Fibroblast of villous mesenchyme (primary cell): ENCODE data around the gene MAMDC2. TPM values are rescaled to one million over a fixed set of nuclear protein-coding genes. Genes with fewer than 3 reads are reported as not detected.

ENCODE experiments used
- DNase-seq: peaks from one replicate; pipeline ENCODE4 v3.0.0-alpha.2; 2010; ENCODE audit warnings: low read depth
- H3K4me3 ChIP-seq: 2 replicates; pipeline ENCODE4 v1.5.1; 2011; ENCODE audit warnings: low read depth, mild to moderate bottlenecking, low read length
- total RNA-seq: library from RNA; depleted of rRNA; stranded (reverse); fragments of >200 nt; gene quantifications from 2 replicates; pipeline ENCODE4 v1.2.3, GENCODE V29; 2012
- TF ChIP-seq, protein P1 (sequence below): IDR thresholded peaks from 2 replicates; pipeline ENCODE4 v1.5.1; 2012; ENCODE audit warnings: low read depth, mild to moderate bottlenecking, low read length; ENCODE audit not compliant: insufficient read depth

The MAMDC2 gene
- total RNA-seq, 1 donor = 22.9 TPM

DNA sequence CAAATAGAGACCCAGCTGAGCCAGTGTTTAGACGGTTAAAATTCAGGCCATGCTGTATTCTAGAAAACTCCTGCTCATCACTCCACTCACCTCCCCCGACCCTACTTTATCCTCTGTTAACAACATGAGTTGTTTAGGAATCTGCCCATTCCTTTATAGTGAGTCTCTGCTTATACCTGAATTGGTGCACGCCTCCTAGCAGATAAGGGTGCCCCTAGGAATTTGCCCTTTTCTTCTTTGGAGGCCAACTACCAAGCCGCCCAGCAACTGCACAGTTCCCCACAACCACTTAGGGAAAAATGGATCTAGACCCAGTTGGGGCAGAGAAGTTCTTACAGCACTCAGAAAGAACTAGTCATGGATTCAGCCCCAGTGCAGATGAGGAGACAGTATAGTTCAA, 102.3 kb downstream of the MAMDC2 start:
- no peak for DNase-seq
- TF ChIP-seq, protein P1, sequence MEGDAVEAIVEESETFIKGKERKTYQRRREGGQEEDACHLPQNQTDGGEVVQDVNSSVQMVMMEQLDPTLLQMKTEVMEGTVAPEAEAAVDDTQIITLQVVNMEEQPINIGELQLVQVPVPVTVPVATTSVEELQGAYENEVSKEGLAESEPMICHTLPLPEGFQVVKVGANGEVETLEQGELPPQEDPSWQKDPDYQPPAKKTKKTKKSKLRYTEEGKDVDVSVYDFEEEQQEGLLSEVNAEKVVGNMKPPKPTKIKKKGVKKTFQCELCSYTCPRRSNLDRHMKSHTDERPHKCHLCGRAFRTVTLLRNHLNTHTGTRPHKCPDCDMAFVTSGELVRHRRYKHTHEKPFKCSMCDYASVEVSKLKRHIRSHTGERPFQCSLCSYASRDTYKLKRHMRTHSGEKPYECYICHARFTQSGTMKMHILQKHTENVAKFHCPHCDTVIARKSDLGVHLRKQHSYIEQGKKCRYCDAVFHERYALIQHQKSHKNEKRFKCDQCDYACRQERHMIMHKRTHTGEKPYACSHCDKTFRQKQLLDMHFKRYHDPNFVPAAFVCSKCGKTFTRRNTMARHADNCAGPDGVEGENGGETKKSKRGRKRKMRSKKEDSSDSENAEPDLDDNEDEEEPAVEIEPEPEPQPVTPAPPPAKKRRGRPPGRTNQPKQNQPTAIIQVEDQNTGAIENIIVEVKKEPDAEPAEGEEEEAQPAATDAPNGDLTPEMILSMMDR = no peak
- H3K4me3 ChIP-seq = no peak overlapping the region

DNA sequence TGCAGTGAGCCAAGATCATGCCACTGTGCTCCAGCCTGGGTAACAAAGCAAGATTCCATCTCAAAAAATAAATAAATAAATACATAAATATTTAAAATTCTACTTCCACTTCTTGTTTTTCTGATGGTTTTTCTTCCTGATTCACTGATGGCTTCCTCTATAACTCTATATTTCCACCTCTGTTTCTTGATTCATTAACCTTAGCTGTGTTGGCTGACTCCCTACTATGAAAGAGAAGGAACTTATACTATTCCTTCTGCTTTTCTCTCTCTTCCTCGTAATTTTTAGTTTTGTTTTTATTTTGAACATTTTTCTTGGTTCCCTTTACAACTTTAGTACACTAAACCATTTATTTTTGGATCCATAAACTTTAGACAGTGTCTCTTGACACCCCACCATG, 103.5 kb downstream of the MAMDC2 start:
- TF ChIP-seq, protein P1 = no peak
- no peak for DNase-seq

DNA sequence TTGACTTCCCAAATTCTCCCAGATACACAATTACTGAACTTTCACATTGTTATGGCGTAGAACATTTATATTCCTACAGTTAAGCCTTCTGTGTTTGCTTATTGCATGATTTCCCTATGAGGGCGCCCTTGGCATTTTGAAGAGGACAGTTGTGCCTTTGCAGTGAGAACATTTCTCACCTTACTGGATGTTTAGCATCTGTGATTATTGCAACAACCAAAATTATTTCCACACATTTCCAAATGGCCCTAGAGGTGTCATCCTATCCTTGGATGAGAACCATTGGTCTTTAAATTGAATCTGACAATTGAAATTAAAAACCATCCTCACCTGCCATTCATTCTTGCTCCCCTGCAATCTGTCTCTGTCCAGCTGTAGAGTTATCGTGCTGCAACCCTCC, 104.0 kb downstream of the MAMDC2 start:
- H3K4me3 ChIP-seq = no peak overlapping the region
- TF ChIP-seq, protein P1 = no peak
- no peak for DNase-seq

More for the DNA sequence above, 103.5 kb downstream of the MAMDC2 start:
- H3K4me3 ChIP-seq = no peak overlapping the region

DNA sequence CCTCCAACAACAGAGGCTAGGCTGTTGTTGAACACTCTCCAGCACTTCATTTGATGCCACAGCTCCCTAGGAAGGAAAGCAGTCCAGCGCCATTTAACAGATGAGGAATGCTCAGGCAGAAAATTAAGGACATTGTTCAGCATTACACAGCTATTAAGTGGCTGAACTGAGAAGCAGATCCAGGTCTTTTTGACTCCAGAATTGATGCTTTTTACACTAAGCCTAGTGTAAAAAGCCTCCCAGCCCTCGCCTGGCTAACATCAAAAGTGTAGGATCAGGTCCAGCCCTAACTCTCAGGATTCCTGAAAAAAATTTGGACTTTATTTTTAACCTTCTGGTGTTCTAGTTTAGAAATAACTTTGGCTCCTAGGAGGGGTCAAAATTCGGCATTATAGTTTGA, 108.7 kb downstream of the MAMDC2 start:
- TF ChIP-seq, protein P1 = no peak
- no peak for DNase-seq
- no peak overlapping the region for H3K4me3 ChIP-seq

DNA sequence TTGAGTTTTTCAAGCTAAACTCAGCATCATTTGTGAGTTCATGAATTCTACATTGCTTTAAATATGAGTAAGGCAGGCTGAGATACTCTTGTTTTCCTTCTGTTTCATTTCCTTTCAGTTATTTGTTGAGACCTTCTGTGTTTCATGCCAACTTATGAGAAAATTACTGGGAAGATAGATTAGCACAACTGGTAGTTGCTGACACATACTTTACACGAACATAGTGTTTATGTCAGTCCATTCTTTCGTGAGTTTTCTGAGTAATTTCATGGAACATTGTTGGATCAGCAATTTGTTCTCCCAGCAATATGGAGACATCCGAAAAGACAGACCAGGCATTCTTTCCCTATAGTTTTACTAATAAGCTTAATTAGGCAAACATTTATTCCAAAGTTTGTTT, 113.1 kb downstream of the MAMDC2 start:
- TF ChIP-seq, protein P1 = no peak
- no peak for DNase-seq
- no peak overlapping the region for H3K4me3 ChIP-seq

DNA sequence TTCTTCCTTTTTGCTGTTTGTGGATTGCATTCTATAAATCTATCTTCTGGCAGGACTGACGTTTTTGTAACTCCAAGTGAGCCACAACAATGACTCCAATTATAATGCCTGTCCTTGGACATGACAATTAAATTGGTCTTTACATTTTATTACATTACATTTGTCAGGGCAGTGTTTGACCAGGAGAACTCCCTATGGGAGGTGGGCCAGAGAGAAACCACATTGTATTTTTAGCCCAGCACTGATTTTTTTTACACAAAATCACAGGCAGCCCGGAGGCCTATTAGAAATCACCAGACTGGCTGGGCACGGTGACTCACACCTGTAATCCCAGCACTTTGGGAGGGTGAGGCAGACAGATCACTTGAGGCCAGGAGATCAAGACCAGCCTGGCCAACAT, 116.0 kb downstream of the MAMDC2 start:
- no peak overlapping the region for H3K4me3 ChIP-seq
- TF ChIP-seq, protein P1 = no peak
- DNase-seq = no peak

DNA sequence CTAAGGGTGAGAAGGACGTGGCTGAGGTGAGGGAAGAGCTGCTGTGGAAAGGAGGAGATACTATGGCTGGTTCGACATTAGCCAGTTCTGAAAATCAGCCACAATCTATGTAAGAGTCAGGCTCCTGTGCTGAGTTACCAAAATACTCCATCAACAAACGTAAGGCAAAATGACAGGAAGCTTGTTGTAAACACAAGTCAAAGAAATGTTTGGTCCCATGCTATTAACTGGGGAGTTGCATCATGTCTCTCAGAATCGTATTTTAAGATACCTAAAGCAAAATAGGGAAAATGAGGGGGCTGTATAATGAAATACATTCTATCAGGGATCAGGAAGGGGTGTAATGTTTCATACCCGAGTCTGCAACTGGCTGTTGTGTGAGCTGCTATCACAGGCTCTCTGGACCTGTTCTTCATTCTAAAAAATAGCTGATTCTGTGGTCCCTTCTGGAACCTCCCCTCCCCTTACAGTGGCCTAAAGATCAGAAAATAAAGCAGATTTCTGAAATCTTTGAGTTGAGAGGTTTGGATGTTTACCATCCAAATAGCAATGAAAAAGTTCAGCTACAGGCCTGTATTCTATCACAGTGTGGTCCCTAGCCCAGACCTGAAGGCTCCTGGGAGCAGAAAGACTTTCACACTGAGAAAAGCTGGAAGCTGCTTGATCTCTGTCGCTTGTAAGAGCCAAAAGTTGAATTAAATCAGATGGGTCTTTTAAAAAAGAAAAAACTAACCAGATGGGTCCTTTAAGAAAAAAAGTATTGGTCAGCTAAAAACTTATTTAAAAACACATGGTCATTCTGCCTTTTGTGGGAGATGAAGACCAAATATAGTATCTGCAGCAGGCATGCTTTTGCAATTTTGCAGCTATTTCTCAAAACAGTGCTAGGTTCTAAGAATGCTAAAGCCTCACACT, 117.3 kb downstream of the MAMDC2 start:
- DNase-seq = peak; percentile 56
- H3K4me3 ChIP-seq = no peak overlapping the region
- TF ChIP-seq, protein P1 = no peak
